Lung (tissue), 12 donors: Measurements from ENCODE around the gene MICAL2. TPM values are rescaled to one million over a fixed set of nuclear protein-coding genes. Genes with fewer than 3 reads are reported as not detected.

ENCODE experiments used
- ATAC-seq: fragments of 200-7000 bp; cut with Tn5 transposase; one replicate; pipeline ENCODE4 v1.9.1; 2020; ENCODE audit warnings: moderate number of reproducible peaks; ENCODE audit not compliant: insufficient read depth, low FRiP score
- DNase-seq, 3 donors: peaks; one replicate each; pipeline ENCODE4 v3.0.0-alpha.2; 2013 to 2017
- H3K27ac ChIP-seq, 2 donors: one replicate each; pipeline ENCODE4 v1.5.1; 2013; ENCODE audit warnings: mild to moderate bottlenecking in 2 of 2, moderate library complexity in 2 of 2, control low read depth in 1 of 2, inconsistent platforms in 1 of 2, low read depth in 1 of 2, low read length in 1 of 2
- H3K27me3 ChIP-seq, 3 donors: one replicate each; pipeline ENCODE4 v1.5.1; 2013; ENCODE audit warnings: low read length in 2 of 3; ENCODE audit not compliant: control insufficient read depth in 3 of 3, insufficient read depth in 3 of 3
- H3K36me3 ChIP-seq, 4 donors: one replicate each; pipeline ENCODE4 v1.5.1; 2013; ENCODE audit warnings: low read length in 4 of 4, mild to moderate bottlenecking in 1 of 4, moderate library complexity in 1 of 4; ENCODE audit not compliant: control insufficient read depth in 4 of 4, insufficient read depth in 4 of 4
- H3K4me1 ChIP-seq, 5 donors: one replicate each; pipeline ENCODE4 v1.5.1; 2013; ENCODE audit warnings: low read length in 5 of 5, mild to moderate bottlenecking in 2 of 5, moderate library complexity in 1 of 5; ENCODE audit not compliant: control insufficient read depth in 5 of 5, insufficient read depth in 5 of 5
- H3K4me3 ChIP-seq: one replicate; pipeline ENCODE4 v1.5.1; 2013; ENCODE audit warnings: mild to moderate bottlenecking, control low read depth, moderate library complexity
- H3K9ac ChIP-seq, 2 donors: one replicate each; pipeline ENCODE4 v1.5.1; 2013; ENCODE audit warnings: low read length in 2 of 2, control low read depth in 1 of 2; ENCODE audit not compliant: insufficient read depth in 1 of 2
- H3K9me3 ChIP-seq, 4 donors: one replicate each; pipeline ENCODE4 v1.5.1; 2013; ENCODE audit warnings: low read length in 3 of 4, mild to moderate bottlenecking in 1 of 4, moderate library complexity in 1 of 4; ENCODE audit not compliant: control insufficient read depth in 4 of 4, insufficient read depth in 3 of 4
- CTCF ChIP-seq: IDR thresholded peaks from 2 replicates; pipeline ENCODE4 v1.5.1; 2012; ENCODE audit warnings: mild to moderate bottlenecking; ENCODE audit errors: control extremely low read depth, extremely low read depth
- WGBS, 2 donors: extraction: QIAGEN DNeasy Blood & Tissue Kit; methylation state at CpG; one replicate each; pipeline ENCODE4 v1.1.7; 2013; 5-methylcytosine and 5-hydroxymethylcytosine counted together
- polyA plus RNA-seq, 2 donors: library from polyadenylated mRNA; stranded (reverse); fragments of 200-250 nt; gene quantifications; one replicate each; pipeline ENCODE4 v1.2.1, GENCODE V29; 2013
- total RNA-seq, 2 donors: library from RNA; depleted of rRNA in 1 of 2; stranded (reverse); fragments of >200 nt in 1 of 2; gene quantifications; one replicate each; pipeline ENCODE4 v1.2.1, GENCODE V29; 2014 to 2021
- donor health status: control.
- donor health status: control.
- donor health status: Bipolar disorder and iron deficiency.
- donor health status: healthy.
- donor health status: DM: yes; HTN: yes; CAD: no.

MICAL2 gene
- total and polyA plus RNA-seq, 4 donors = 38.2 to 218 (median 99.6) TPM

GRCh38 chr11:12141283-12141682 lies 30.9 kb downstream of the MICAL2 start:
- Histone ChIP-seq H3K4me3 (no peak overlapping the region), H3K9ac (no peak overlapping the region), H3K4me1 (peaks cover 0 to 49% (median 24%) of the 10 kb centered on the region in 5 donors), H3K9me3 (no peaks in the 10 kb centered on the region), H3K36me3 (peaks cover 0 to 2% (median 0%) of the 10 kb centered on the region in 4 donors), H3K27me3 (no peaks in the 10 kb centered on the region), H3K27ac (peak overlapping the region in 1 of 2 donors; percentile 7)
- ATAC-seq = no peak
- TF ChIP-seq CTCF = no peak
- no peak for DNase-seq
- whole genome bisulfite sequencing, 2 donors = 55 to 60% methylated on average over 1 of the region's 1 CpG

GRCh38 chr11:12142176-12142575 lies 31.8 kb downstream of the MICAL2 start:
- Histone ChIP-seq H3K9ac (no peak overlapping the region), H3K36me3 (peaks cover 0 to 2% (median 0%) of the 10 kb centered on the region in 4 donors), H3K4me3 (no peak overlapping the region), H3K4me1 (peaks cover 0 to 46% (median 24%) of the 10 kb centered on the region in 5 donors), H3K27me3 (no peaks in the 10 kb centered on the region), H3K27ac (peak overlapping the region in 1 of 2 donors; percentile 42), H3K9me3 (no peaks in the 10 kb centered on the region)
- 84 to 90% methylated on average over 2 of the region's 2 CpGs for WGBS, 2 donors
- TF ChIP-seq CTCF = no peak
- DNase-seq (no peak), ATAC-seq (no peak)

GRCh38 chr11:12142909-12143308 lies 32.5 kb downstream of the MICAL2 start:
- Histone ChIP-seq H3K27ac (peak overlapping the region in 1 of 2 donors; percentile 65), H3K36me3 (peaks cover 0 to 2% (median 0%) of the 10 kb centered on the region in 4 donors), H3K27me3 (no peaks in the 10 kb centered on the region), H3K4me3 (no peak overlapping the region), H3K4me1 (peaks cover 0 to 46% (median 24%) of the 10 kb centered on the region in 5 donors), H3K9ac (no peak overlapping the region), H3K9me3 (no peaks in the 10 kb centered on the region)
- no peak for TF ChIP-seq CTCF
- 91 to 93% methylated on average over 3 of the region's 3 CpGs for WGBS, 2 donors
- DNase-seq (no peak), ATAC-seq (no peak)
